Measurements from ENCODE around the gene PYROXD2.
"Not testable (repeated sequence)": the region's sequence is repeated elsewhere in the genome, so short reads cannot be mapped to it uniquely, and the experiment has no call there.

PYROXD2 gene

GRCh38 chr10:98344589-98345038, 70.4 kb downstream of the PYROXD2 start:
- H3K4me1 ChIP-seq (ENCODE audit: insufficient read depth, poor library complexity, severe bottlenecking): no peaks in the 10 kb centered on the region
- H3K27me3 ChIP-seq (ENCODE audit: insufficient read depth, poor library complexity, severe bottlenecking): no peaks in the 10 kb centered on the region
- no peak for DNase-seq (ENCODE audit: low spot score)

DNA sequence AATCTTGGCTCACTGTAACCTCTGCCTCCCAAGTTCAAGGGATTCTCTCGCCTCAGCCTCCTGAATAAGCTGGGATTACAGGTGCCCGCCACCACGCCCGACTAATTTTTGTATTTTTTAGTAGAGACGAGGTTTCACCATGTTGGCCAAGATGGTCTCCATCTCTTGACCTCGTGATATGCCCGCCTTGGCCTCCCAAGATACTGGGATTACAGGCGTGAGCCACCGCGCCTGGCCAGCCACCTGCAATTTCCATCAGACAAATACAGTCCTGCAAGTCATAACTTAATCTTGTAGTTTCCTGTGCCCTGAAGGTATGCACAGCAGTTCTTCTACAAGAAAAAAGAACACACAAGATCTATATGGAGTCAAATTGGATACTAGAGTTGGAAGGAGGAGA, 73.3 kb downstream of the PYROXD2 start:
- H3K4me3 ChIP-seq (ENCODE audit: severe bottlenecking): not testable (repeated sequence)

More at GRCh38 chr10:98344589-98345038, 70.4 kb downstream of the PYROXD2 start:
- H3K4me3 ChIP-seq (ENCODE audit: severe bottlenecking): no peak overlapping the region
- H3K36me3 ChIP-seq (ENCODE audit: low read depth): no peaks in the 10 kb centered on the region
- no peak overlapping the region for H3K27ac ChIP-seq (ENCODE audit: poor library complexity, severe bottlenecking)
- TF ChIP-seq, protein P1, sequence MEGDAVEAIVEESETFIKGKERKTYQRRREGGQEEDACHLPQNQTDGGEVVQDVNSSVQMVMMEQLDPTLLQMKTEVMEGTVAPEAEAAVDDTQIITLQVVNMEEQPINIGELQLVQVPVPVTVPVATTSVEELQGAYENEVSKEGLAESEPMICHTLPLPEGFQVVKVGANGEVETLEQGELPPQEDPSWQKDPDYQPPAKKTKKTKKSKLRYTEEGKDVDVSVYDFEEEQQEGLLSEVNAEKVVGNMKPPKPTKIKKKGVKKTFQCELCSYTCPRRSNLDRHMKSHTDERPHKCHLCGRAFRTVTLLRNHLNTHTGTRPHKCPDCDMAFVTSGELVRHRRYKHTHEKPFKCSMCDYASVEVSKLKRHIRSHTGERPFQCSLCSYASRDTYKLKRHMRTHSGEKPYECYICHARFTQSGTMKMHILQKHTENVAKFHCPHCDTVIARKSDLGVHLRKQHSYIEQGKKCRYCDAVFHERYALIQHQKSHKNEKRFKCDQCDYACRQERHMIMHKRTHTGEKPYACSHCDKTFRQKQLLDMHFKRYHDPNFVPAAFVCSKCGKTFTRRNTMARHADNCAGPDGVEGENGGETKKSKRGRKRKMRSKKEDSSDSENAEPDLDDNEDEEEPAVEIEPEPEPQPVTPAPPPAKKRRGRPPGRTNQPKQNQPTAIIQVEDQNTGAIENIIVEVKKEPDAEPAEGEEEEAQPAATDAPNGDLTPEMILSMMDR (IDR thresholded peaks at IDR 0.05; ENCODE audit: poor library complexity, severe bottlenecking): no peak
- ATAC-seq (ENCODE audit: low read depth): no peak
- peaks cover 5% of the 10 kb centered on the region for H3K9me3 ChIP-seq (ENCODE audit: severe bottlenecking)

GRCh38 chr10:98340940-98341310, 74.1 kb downstream of the PYROXD2 start:
- Histone ChIP-seq H3K27me3 (ENCODE audit: insufficient read depth, poor library complexity, severe bottlenecking) (no peaks in the 10 kb centered on the region), H3K9me3 (ENCODE audit: severe bottlenecking) (no peaks in the 10 kb centered on the region), H3K27ac (ENCODE audit: poor library complexity, severe bottlenecking) (no peak overlapping the region), H3K4me3 (ENCODE audit: severe bottlenecking) (no peak overlapping the region), H3K4me1 (ENCODE audit: insufficient read depth, poor library complexity, severe bottlenecking) (no peaks in the 10 kb centered on the region), H3K36me3 (ENCODE audit: low read depth) (no peaks in the 10 kb centered on the region)
- ATAC-seq (ENCODE audit: low read depth): no peak; the same call in 2 of the 3 replicates
- TF ChIP-seq, protein P1 (IDR thresholded peaks at IDR 0.05; ENCODE audit: poor library complexity, severe bottlenecking): no peak
- no peak for DNase-seq (ENCODE audit: low spot score)

More for the DNA sequence above, 73.3 kb downstream of the PYROXD2 start:
- H3K27me3 ChIP-seq (ENCODE audit: insufficient read depth, poor library complexity, severe bottlenecking); H3K4me1 ChIP-seq (ENCODE audit: insufficient read depth, poor library complexity, severe bottlenecking); H3K9me3 ChIP-seq (ENCODE audit: severe bottlenecking); H3K36me3 ChIP-seq (ENCODE audit: low read depth); H3K27ac ChIP-seq (ENCODE audit: poor library complexity, severe bottlenecking); ATAC-seq (ENCODE audit: low read depth); DNase-seq (ENCODE audit: low spot score): not testable (repeated sequence)

DNA sequence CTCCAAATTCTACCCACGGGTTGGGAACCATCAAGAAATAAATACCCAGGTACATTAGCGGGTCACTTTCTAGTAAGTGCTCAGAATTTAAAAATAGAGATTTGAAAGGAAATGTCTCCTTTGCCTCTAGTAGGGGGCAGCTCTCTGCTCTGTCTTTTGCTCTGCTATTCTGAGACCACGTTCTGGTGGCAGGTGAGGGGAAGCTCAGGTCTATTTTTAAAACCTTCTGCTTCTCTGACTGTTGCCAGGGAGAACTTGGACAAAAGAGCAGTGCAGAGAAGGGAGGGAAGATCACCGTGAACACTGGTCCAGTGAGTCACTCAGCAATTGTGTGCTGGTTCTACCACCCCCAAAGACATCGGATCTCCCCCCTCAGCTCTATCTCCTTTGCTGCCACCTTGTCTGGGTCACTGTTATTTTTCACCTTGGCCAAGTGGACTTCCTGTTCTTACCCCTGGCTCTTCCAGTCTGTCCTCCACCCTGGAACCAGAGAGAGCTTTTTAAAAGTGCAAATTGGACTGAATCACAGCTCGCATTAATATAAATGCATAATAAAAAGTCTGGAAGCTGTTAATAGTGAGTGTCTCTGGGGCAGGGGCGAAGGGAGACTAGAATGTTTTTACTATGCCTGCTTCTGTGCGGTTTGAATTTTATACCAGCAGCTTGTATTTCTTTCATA, 74.6 kb downstream of the PYROXD2 start:
- Histone ChIP-seq H3K4me1 (ENCODE audit: insufficient read depth, poor library complexity, severe bottlenecking) (no peaks in the 10 kb centered on the region), H3K4me3 (ENCODE audit: severe bottlenecking) (no peak overlapping the region), H3K27me3 (ENCODE audit: insufficient read depth, poor library complexity, severe bottlenecking) (no peaks in the 10 kb centered on the region), H3K36me3 (ENCODE audit: low read depth) (no peaks in the 10 kb centered on the region), H3K27ac (ENCODE audit: poor library complexity, severe bottlenecking) (no peak overlapping the region), H3K9me3 (ENCODE audit: severe bottlenecking) (no peaks in the 10 kb centered on the region)
- TF ChIP-seq, protein P1 (IDR thresholded peaks at IDR 0.05; ENCODE audit: poor library complexity, severe bottlenecking): no peak
- ATAC-seq (ENCODE audit: low read depth) (peak; percentile 40; the same call in 2 of the 3 replicates), DNase-seq (ENCODE audit: low spot score) (no peak)

DNA sequence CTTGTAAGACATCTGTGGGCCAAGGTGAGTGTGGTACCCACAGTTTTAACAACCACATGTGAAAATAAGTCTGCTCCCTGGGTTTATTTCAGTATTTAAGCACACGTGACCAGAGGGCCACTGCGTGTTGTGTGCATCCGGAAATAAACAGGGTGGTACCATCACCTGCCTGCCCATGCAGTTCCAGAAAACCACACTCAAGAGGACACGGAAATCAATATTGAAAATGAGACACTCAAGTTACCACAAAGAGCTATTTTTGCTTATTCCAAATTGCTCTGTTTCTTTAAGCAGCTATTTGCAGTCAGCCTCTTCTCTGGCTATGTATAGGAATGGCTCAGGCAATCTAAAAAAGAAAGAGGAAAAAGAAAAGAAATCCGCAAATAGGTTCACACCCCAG, 75.2 kb downstream of the PYROXD2 start:
- Histone ChIP-seq H3K36me3 (ENCODE audit: low read depth) (no peaks in the 10 kb centered on the region), H3K27me3 (ENCODE audit: insufficient read depth, poor library complexity, severe bottlenecking) (no peaks in the 10 kb centered on the region), H3K4me3 (ENCODE audit: severe bottlenecking) (no peak overlapping the region), H3K4me1 (ENCODE audit: insufficient read depth, poor library complexity, severe bottlenecking) (no peaks in the 10 kb centered on the region), H3K9me3 (ENCODE audit: severe bottlenecking) (no peaks in the 10 kb centered on the region), H3K27ac (ENCODE audit: poor library complexity, severe bottlenecking) (no peak overlapping the region)
- ATAC-seq (ENCODE audit: low read depth) (no peak), DNase-seq (ENCODE audit: low spot score) (no peak)
- TF ChIP-seq, protein P1 (IDR thresholded peaks at IDR 0.05; ENCODE audit: poor library complexity, severe bottlenecking): no peak
